Tibial artery (tissue), 4 donors: Measurements from ENCODE around the gene ZSCAN22.
A peak's percentile ranks its signal among the peaks of the same experiment; 100 is the strongest.

ENCODE experiments used
- DNase-seq, 2 donors: peaks; one replicate each; pipeline ENCODE4 v3.0.0-alpha.2; 2019
- H3K27ac ChIP-seq, 2 donors: fragments of 200-600 bp; sonication (generic) in 1 of 2; 1 replicate in 1 of 2; 2 replicates in 1 of 2; pipeline ENCODE4 v1.5.1; 2018 to 2019; ENCODE audit warnings: mild to moderate bottlenecking in 1 of 2
- H3K27me3 ChIP-seq, 2 donors: fragments of 200-600 bp; sonication (generic) in 1 of 2; one replicate each; pipeline versions ENCODE4 v1.5.1 to v1.6.0; 2016 to 2019
- H3K36me3 ChIP-seq, 3 donors: fragments of 200-600 bp; sonication (generic) in 2 of 3; one replicate each; pipeline ENCODE4 v1.5.1; 2016 to 2019; ENCODE audit warnings: mild to moderate bottlenecking in 2 of 3
- H3K4me1 ChIP-seq, 4 donors: fragments of 200-600 bp; sonication (generic) in 2 of 4; 1 replicate in 3 of 4; 2 replicates in 1 of 4; pipeline ENCODE4 v1.5.1; 2016 to 2019
- H3K4me3 ChIP-seq, 2 donors: fragments of 200-600 bp; sonication (generic) in 1 of 2; 1 replicate in 1 of 2; 2 replicates in 1 of 2; pipeline ENCODE4 v1.5.1; 2018 to 2019; ENCODE audit warnings: mild to moderate bottlenecking in 2 of 2
- H3K9me3 ChIP-seq, 3 donors: fragments of 200-600 bp; sonication (generic) in 1 of 3; one replicate each; pipeline ENCODE4 v1.5.1; 2016 to 2019
- CTCF ChIP-seq, 2 experiments: fragments of 200-600 bp in 1 of 2; fragments of 450-650 bp in 1 of 2; IDR thresholded peaks; one replicate each; pipeline ENCODE4 v1.5.1; 2017 to 2019; ENCODE audit warnings: antibody characterized with exemption in 2 of 2, mild to moderate bottlenecking in 1 of 2, moderate library complexity in 1 of 2
- intact Hi-C: fragments of 100-400 bp; cut with DNase I; formaldehyde crosslinking; loops from one replicate; pipeline ENCODE4 v1.15.0; 2023; ENCODE audit warnings: low total_unique reads

ZSCAN22 gene

GRCh38 chr19:58326914-58327726 is at the start of gene ZSCAN22:
TSS of gene ZSCAN22 (plus strand) at chr19:58326994. CDS start at chr19:58334803, 7,809 bp downstream.
- H3K36me3 ChIP-seq: peaks cover 0 to 10% (median under 1%) of the 10 kb centered on the region in 3 donors
- H3K27ac ChIP-seq: peak within 1 kb of the TSS; percentile 94 to 97
- DNase-seq: peak; percentile 98
- H3K4me1 ChIP-seq: peaks cover 0 to 31% (median 21%) of the 10 kb centered on the region in 4 donors
- intact Hi-C loops: no loop called here
- no peaks in the 10 kb centered on the region for H3K9me3 ChIP-seq
- peak within 1 kb of the TSS; percentile 70 to 90 for H3K4me3 ChIP-seq
- H3K27me3 ChIP-seq: no peaks in the 10 kb centered on the region
- no peak for TF ChIP-seq CTCF (IDR thresholded peaks at IDR 0.05)

- Histone ChIP-seq H3K27me3 (no peaks in the 10 kb centered on the region), H3K9me3 (peaks cover 5 to 55% (median 36%) of the 10 kb centered on the region in 3 donors), H3K4me1 (peaks cover 0 to 29% (median 8%) of the 10 kb centered on the region in 4 donors), H3K4me3 (no peak overlapping the region), H3K36me3 (peaks cover 35 to 59% (median 46%) of the 10 kb centered on the region in 3 donors), H3K27ac (no peak overlapping the region)
- TF ChIP-seq CTCF (IDR thresholded peaks at IDR 0.05): no peak
- intact Hi-C loops: loop anchor here (10.0 kb wide), 1 partner anchor 92 kb away; the partner anchor contains the start of gene ZNF274
- no peak for DNase-seq
These were observed 49.6 kb upstream of the ZSCAN22 start for GRCh38 chr19:58277197-58277596.

- intact Hi-C loops: loop anchor here (2.0 to 10.0 kb wide), 2 partner anchors 27 to 93 kb away; partner anchors contain the start of genes ERVK3-1 and ZNF274
- TF ChIP-seq CTCF (IDR thresholded peaks at IDR 0.05): no peak
- H3K9me3 ChIP-seq: peaks cover 5 to 47% (median 28%) of the 10 kb centered on the region in 3 donors
- H3K36me3 ChIP-seq: peaks cover 28 to 53% (median 42%) of the 10 kb centered on the region in 3 donors
- DNase-seq: no peak
- peak overlapping the region; percentile 77 to 95 for H3K4me3 ChIP-seq
- H3K27ac ChIP-seq: peak overlapping the region; percentile 86 to 90
- H3K27me3 ChIP-seq: no peaks in the 10 kb centered on the region
- H3K4me1 ChIP-seq: peaks cover 0 to 29% (median 8%) of the 10 kb centered on the region in 4 donors
These were observed 48.9 kb upstream of the ZSCAN22 start for GRCh38 chr19:58277748-58278540.

DNA sequence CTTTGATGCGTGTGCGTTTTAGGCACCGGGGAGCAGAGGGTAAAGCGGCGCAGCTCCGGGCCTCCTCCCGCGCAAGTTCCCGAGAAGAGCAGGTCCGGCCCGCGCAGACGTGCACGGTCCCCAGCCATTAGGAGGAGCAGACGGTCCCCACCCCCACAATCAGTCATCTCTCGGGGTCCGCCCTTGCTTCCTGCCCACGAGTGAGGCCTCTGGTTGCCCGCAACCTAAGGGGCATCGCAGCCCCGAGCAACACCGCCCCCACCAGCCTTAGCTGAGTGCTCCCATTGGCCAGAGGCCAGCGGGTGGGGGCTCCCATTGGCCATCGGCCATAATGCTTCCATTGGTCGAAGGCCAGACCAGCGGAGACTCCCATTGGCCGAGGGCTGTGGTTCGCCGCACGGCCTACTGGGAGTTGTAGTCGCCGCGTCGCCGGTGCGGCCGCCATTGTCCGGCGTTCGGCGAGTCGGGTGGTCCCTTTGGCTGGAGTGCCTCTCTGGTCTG is 48.2 kb upstream of the ZSCAN22 start, which contains the start of gene ZNF8:
ZNF8 (plus strand) TSS at position 415 of the 501 bp plus-strand sequence. CDS start 127 bp downstream, outside the sequence.
- Histone ChIP-seq H3K27me3 (no peaks in the 10 kb centered on the region), H3K36me3 (peaks cover 22 to 53% (median 36%) of the 10 kb centered on the region in 3 donors), H3K4me1 (peaks cover 0 to 29% (median 8%) of the 10 kb centered on the region in 4 donors), H3K9me3 (peaks cover 5 to 44% (median 22%) of the 10 kb centered on the region in 3 donors), H3K4me3 (peak within 1 kb of the TSS; percentile 77 to 95), H3K27ac (peak within 1 kb of the TSS; percentile 86 to 90)
- no peak for TF ChIP-seq CTCF (IDR thresholded peaks at IDR 0.05)
- DNase-seq: peak; percentile 96 to 98
- intact Hi-C loops: loop anchor here (2.0 to 10.0 kb wide), 2 partner anchors 26 to 94 kb away; partner anchors contain the start of genes ERVK3-1 and ZNF274
